Measurements from ENCODE around the gene MAP1B. TPM values are rescaled to one million over a fixed set of nuclear protein-coding genes. Genes with fewer than 3 reads are reported as not detected.

MAP1B gene
- total RNA-seq, 2 donors from 2014 or later = 5.5 TPM

- H3K27me3 Mint-ChIP-seq (ENCODE audit: low read depth) = peaks cover 77% of the 10 kb centered on the region
- no peak for ATAC-seq (replicated peaks in 1 of 2)
- peak overlapping the region; percentile 83 to 87 for H3K4me3 Mint-ChIP-seq
- no peaks in the 10 kb centered on the region for H3K9me3 Mint-ChIP-seq
- no peak overlapping the region for H3K27ac Mint-ChIP-seq
- no peaks in the 10 kb centered on the region for H3K4me1 Mint-ChIP-seq (ENCODE audit: low read depth)
- no peak for DNase-seq
- no peaks in the 10 kb centered on the region for H3K36me3 Mint-ChIP-seq (ENCODE audit: insufficient read depth in 2 of 2)
Observed at GRCh38 chr5:72109062-72109411, 1.8 kb downstream of the MAP1B start.

DNA sequence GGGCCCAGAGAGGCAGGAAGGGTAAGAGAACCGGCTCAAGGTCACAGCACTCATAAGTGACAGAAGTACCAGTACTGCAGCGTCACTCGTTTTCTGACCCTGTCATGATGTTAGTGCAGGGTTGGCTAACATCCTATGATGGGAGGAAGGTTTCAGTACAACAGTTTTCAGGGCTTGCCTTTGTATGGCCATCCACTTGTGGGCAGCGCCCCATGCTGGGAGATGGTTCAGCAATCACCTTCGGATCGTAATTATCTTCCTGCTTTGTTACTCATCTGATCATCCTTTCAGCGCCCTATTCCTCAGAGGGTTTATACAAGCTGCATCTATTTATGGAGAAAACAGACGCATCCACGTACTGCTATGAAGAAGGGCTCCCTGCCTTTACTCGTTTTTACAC, 2.4 kb downstream of the MAP1B start:
- Mint-ChIP-seq H3K4me3 (no peak overlapping the region), H3K36me3 (ENCODE audit: insufficient read depth in 2 of 2) (no peaks in the 10 kb centered on the region), H3K27ac (no peak overlapping the region), H3K27me3 (ENCODE audit: low read depth) (peaks cover 73% of the 10 kb centered on the region), H3K9me3 (no peaks in the 10 kb centered on the region), H3K4me1 (ENCODE audit: low read depth) (no peaks in the 10 kb centered on the region)
- no peak for ATAC-seq (replicated peaks in 1 of 2)
- no peak for DNase-seq

GRCh38 chr5:72110394-72111013, 3.2 kb downstream of the MAP1B start:
- H3K4me1 Mint-ChIP-seq (ENCODE audit: low read depth) = no peaks in the 10 kb centered on the region
- ATAC-seq (replicated peaks in 1 of 2) = no peak
- no peaks in the 10 kb centered on the region for H3K36me3 Mint-ChIP-seq (ENCODE audit: insufficient read depth in 2 of 2)
- H3K27ac Mint-ChIP-seq = no peak overlapping the region
- no peak overlapping the region for H3K4me3 Mint-ChIP-seq
- DNase-seq = no peak
- H3K27me3 Mint-ChIP-seq (ENCODE audit: low read depth) = peaks cover 73% of the 10 kb centered on the region
- no peaks in the 10 kb centered on the region for H3K9me3 Mint-ChIP-seq

DNA sequence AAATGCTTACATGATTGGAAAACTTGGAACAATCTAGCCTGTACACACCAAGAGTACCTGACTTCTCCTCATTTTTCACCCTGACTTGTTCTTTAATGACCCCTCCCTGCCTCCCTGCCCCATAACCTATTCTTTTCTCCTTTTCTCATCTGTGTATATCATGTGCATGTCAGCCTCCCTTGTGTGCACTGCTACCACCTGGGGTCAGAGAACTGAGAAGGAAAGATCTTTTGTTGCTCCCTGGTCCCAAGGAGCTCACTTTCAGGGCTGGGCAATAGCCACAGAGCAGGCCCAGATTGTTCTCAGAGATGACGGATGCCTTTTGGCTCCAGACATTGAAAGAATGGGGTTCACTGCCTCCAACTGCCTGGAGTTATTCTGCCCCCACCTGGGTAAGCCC, 5.1 kb downstream of the MAP1B start:
- H3K9me3 Mint-ChIP-seq = no peaks in the 10 kb centered on the region
- H3K4me1 Mint-ChIP-seq (ENCODE audit: low read depth) = no peaks in the 10 kb centered on the region
- ATAC-seq (replicated peaks in 1 of 2) (no peak), DNase-seq (no peak)
- H3K36me3 Mint-ChIP-seq (ENCODE audit: insufficient read depth in 2 of 2) = no peaks in the 10 kb centered on the region
- no peak overlapping the region for H3K27ac Mint-ChIP-seq
- peaks cover 72% of the 10 kb centered on the region for H3K27me3 Mint-ChIP-seq (ENCODE audit: low read depth)
- H3K4me3 Mint-ChIP-seq = no peak overlapping the region

DNA sequence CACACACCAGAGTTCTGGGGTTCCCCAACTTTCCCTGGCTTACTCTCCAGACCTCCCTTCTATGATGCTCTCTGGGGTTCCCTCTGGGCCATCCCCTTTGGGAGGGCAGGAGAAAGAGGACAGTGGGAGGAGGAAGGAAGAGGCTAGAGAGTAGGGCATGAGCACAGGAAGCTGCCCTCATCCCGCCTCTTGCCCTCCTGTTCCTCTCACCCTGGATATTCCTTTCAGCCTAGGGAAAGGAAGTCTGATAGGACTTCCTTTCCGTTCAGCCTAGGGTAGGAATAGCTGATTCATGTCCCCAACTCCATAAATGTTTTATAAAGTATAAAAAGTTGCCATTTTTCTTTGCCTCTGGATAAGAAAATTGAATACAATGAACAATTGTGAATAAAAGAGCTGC, 7.4 kb downstream of the MAP1B start:
- no peak for ATAC-seq (replicated peaks in 1 of 2)
- Mint-ChIP-seq H3K4me1 (ENCODE audit: low read depth) (no peaks in the 10 kb centered on the region), H3K9me3 (no peaks in the 10 kb centered on the region), H3K27ac (no peak overlapping the region), H3K4me3 (no peak overlapping the region), H3K36me3 (ENCODE audit: insufficient read depth in 2 of 2) (no peaks in the 10 kb centered on the region), H3K27me3 (ENCODE audit: low read depth) (peaks cover 81% of the 10 kb centered on the region)
- DNase-seq = no peak

GRCh38 chr5:72115296-72115695, 8.0 kb downstream of the MAP1B start:
- ATAC-seq (replicated peaks in 1 of 2) = no peak
- no peak for DNase-seq
- no peaks in the 10 kb centered on the region for H3K4me1 Mint-ChIP-seq (ENCODE audit: low read depth)
- H3K4me3 Mint-ChIP-seq = no peak overlapping the region
- no peak overlapping the region for H3K27ac Mint-ChIP-seq
- H3K27me3 Mint-ChIP-seq (ENCODE audit: low read depth) = peaks cover 81% of the 10 kb centered on the region
- no peaks in the 10 kb centered on the region for H3K9me3 Mint-ChIP-seq
- no peaks in the 10 kb centered on the region for H3K36me3 Mint-ChIP-seq (ENCODE audit: insufficient read depth in 2 of 2)

GRCh38 chr5:72117307-72117706, 10.0 kb downstream of the MAP1B start:
- ATAC-seq (replicated peaks in 1 of 2) (no peak), DNase-seq (no peak)
- Mint-ChIP-seq H3K9me3 (no peaks in the 10 kb centered on the region), H3K27me3 (ENCODE audit: low read depth) (peaks cover 86% of the 10 kb centered on the region), H3K4me3 (no peak overlapping the region), H3K27ac (no peak overlapping the region), H3K4me1 (ENCODE audit: low read depth) (no peaks in the 10 kb centered on the region), H3K36me3 (ENCODE audit: insufficient read depth in 2 of 2) (no peaks in the 10 kb centered on the region)

DNA sequence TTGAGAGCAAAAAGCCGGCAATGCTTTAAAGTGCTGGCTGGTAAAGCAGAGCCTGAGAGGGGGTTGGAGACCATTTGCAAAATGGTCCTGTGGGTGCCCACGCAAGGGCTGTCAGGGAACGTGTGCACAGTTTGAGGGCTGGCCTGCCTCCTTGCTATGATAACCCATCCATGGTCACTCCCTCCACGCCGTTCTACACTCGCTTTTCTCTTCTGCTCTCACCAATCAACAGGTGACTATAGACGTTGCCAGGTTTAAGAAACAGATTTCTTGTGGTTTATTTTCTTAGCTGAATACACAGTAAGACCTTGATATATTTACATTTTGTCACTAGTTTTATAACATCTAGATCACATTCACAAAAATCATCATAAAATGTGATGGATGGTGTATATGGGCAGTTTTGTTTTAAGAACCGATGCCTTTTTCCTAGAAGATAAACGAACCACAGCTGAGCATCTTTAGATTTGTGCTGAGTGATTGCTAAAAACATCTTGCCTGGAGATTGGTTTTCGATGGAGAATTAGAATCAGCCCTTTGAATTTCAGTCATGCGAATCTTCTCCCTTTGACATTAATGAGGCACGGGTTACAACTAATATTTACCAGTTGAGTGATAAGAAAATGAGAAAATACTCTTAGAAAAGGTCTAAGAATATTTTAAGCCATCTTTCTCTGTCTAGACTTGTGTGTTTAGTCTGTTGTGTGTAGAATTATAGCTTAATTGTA, 13.9 kb downstream of the MAP1B start:
- ATAC-seq (replicated peaks in 1 of 2) = no peak
- no peak for DNase-seq
- Mint-ChIP-seq H3K9me3 (no peaks in the 10 kb centered on the region), H3K36me3 (ENCODE audit: insufficient read depth in 2 of 2) (no peaks in the 10 kb centered on the region), H3K4me1 (ENCODE audit: low read depth) (no peaks in the 10 kb centered on the region), H3K4me3 (no peak overlapping the region), H3K27ac (no peak overlapping the region), H3K27me3 (ENCODE audit: low read depth) (peaks cover 96% of the 10 kb centered on the region)

DNA sequence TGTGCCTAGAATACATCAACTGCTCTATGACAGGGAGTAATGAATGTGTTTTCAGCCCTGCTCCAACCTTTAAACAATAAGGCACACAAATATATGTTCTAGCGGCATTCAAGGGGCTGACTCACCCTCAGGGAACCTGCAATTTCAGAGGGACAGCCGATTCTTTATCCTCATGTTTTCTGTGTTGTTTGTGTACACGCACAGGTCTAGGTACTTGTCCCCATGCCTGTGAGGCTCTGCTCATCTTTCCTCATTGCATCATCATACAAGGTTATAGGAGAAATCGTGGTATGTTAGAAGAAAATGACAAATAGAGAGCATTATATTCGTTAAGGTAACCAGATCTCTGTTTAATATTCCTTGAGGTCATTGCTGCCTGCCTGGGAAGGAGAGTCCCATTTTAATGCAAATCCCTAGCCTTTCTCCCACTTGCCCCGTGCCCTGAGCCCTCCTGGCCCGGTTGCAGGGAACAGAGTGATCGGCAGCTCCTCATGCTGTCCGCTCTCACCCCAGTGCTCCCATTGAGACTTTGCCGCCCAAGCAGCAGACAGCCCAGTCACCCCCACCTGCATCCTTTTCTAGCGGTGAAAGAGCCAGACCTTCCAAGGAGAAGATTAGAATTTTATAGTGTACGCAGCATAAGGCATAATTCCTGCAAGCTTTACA, 14.6 kb downstream of the MAP1B start:
- Mint-ChIP-seq H3K4me1 (ENCODE audit: low read depth) (no peaks in the 10 kb centered on the region), H3K27ac (no peak overlapping the region), H3K36me3 (ENCODE audit: insufficient read depth in 2 of 2) (no peaks in the 10 kb centered on the region), H3K9me3 (no peaks in the 10 kb centered on the region), H3K4me3 (no peak overlapping the region), H3K27me3 (ENCODE audit: low read depth) (peaks cover 94% of the 10 kb centered on the region)
- ATAC-seq (replicated peaks in 1 of 2) (no peak), DNase-seq (no peak)

GRCh38 chr5:72122602-72123001, 15.3 kb downstream of the MAP1B start:
- no peaks in the 10 kb centered on the region for H3K9me3 Mint-ChIP-seq
- ATAC-seq (replicated peaks in 1 of 2) = no peak
- H3K4me3 Mint-ChIP-seq = no peak overlapping the region
- H3K4me1 Mint-ChIP-seq (ENCODE audit: low read depth) = no peaks in the 10 kb centered on the region
- peaks cover 90% of the 10 kb centered on the region for H3K27me3 Mint-ChIP-seq (ENCODE audit: low read depth)
- no peak overlapping the region for H3K27ac Mint-ChIP-seq
- no peak for DNase-seq
- H3K36me3 Mint-ChIP-seq (ENCODE audit: insufficient read depth in 2 of 2) = no peaks in the 10 kb centered on the region

DNA sequence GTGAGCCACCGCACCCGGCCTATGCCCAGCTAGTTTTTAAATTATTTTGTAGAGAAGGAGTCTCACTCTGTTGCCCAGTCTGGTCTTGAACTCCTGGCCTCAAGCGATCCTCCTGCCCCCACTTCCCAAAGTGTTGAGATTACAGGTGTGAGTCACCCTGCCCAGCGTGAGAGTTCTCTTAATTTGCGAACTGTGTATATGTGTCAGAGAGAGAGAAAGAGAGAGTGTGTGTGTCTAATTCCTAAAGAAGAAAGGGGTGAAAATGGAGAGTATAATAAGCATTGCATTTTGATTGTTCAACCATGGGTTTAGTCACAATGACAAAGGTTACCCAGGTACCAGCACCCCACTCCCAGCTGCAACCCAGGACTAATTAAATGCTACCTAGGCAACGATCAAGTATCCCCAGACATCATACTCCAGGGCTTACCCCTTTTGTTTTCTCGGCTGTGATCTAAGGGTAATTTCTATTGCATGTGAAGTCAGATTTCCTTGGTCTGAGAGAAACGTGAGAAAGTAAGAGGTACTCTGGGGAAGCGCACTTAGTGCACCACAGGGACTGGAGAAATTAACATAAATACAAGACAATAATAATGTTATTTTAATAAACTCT, 16.6 kb downstream of the MAP1B start:
- Mint-ChIP-seq H3K4me1 (ENCODE audit: low read depth) (no peaks in the 10 kb centered on the region), H3K27ac (no peak overlapping the region), H3K27me3 (ENCODE audit: low read depth) (peaks cover 84% of the 10 kb centered on the region), H3K36me3 (ENCODE audit: insufficient read depth in 2 of 2) (no peaks in the 10 kb centered on the region), H3K9me3 (no peaks in the 10 kb centered on the region), H3K4me3 (no peak overlapping the region)
- DNase-seq = no peak
- no peak for ATAC-seq (replicated peaks in 1 of 2)

- H3K4me3 Mint-ChIP-seq = no peak overlapping the region
- H3K9me3 Mint-ChIP-seq = no peaks in the 10 kb centered on the region
- no peaks in the 10 kb centered on the region for H3K36me3 Mint-ChIP-seq (ENCODE audit: insufficient read depth in 2 of 2)
- no peak overlapping the region for H3K27ac Mint-ChIP-seq
- no peak for DNase-seq
- no peaks in the 10 kb centered on the region for H3K4me1 Mint-ChIP-seq (ENCODE audit: low read depth)
- no peak for ATAC-seq (replicated peaks in 1 of 2)
- H3K27me3 Mint-ChIP-seq (ENCODE audit: low read depth) = peaks cover 76% of the 10 kb centered on the region
Observed at GRCh38 chr5:72125271-72125940, 18.1 kb downstream of the MAP1B start.

Data from activated T-cell treated with anti-CD3 and anti-CD28 coated beads, Interleukin-2, amount 50 U/mL, for 72 hours (primary cell).